Activated CD4-positive, alpha-beta memory T cell treated with anti-CD3 and anti-CD28 coated beads for 36 hours (primary cell): ENCODE data around the gene EEFSEC. TPM values are rescaled to one million over a fixed set of nuclear protein-coding genes. Genes with fewer than 3 reads are reported as not detected.

Experiments
- CTCF ChIA-PET: fragments of 350-600 bp; sonication (Branson Sonifier 250); formaldehyde crosslinking; loops from one replicate; lab custom pipeline; 2021; ENCODE audit warnings: antibody characterized with exemption, inconsistent platforms; lab: Charles Lee
- POLR2A ChIA-PET: fragments of 350-600 bp; sonication (Branson Sonifier 250); formaldehyde crosslinking; loops from one replicate; lab custom pipeline; 2021; ENCODE audit warnings: antibody characterized with exemption; lab: Charles Lee
- DNase-seq: peaks from one replicate; pipeline ENCODE4 v3.0.0-alpha.2; 2020
- H3K27ac Mint-ChIP-seq: one replicate; pipeline ENCODE4 v1.8.0; 2021; ENCODE audit warnings: mixed read lengths
- H3K27me3 Mint-ChIP-seq: one replicate; pipeline ENCODE4 v1.8.0; 2021; ENCODE audit warnings: mixed read lengths
- H3K36me3 Mint-ChIP-seq: one replicate; pipeline ENCODE4 v1.8.0; 2021; ENCODE audit warnings: mixed read lengths
- H3K4me1 Mint-ChIP-seq: one replicate; pipeline ENCODE4 v1.8.0; 2021; ENCODE audit warnings: low read depth, mixed read lengths
- H3K4me3 Mint-ChIP-seq: one replicate; pipeline ENCODE4 v1.8.0; 2021; ENCODE audit warnings: mild to moderate bottlenecking, mixed read lengths
- H3K9me3 Mint-ChIP-seq: one replicate; pipeline ENCODE4 v1.8.0; 2021; ENCODE audit warnings: mixed read lengths
- intact Hi-C: fragments of 100-400 bp; cut with micrococcal nuclease; formaldehyde crosslinking; loops from one replicate; pipeline ENCODE4 v1.15.1; 2023
- total RNA-seq, 2 experiments: library from RNA; stranded (reverse); gene quantifications; one replicate each; pipeline ENCODE4 v1.2.3, GENCODE V29; 2021

Gene EEFSEC
- total RNA-seq, 2 experiments from 2014 or later = 16.1 to 17.2 TPM

DNA sequence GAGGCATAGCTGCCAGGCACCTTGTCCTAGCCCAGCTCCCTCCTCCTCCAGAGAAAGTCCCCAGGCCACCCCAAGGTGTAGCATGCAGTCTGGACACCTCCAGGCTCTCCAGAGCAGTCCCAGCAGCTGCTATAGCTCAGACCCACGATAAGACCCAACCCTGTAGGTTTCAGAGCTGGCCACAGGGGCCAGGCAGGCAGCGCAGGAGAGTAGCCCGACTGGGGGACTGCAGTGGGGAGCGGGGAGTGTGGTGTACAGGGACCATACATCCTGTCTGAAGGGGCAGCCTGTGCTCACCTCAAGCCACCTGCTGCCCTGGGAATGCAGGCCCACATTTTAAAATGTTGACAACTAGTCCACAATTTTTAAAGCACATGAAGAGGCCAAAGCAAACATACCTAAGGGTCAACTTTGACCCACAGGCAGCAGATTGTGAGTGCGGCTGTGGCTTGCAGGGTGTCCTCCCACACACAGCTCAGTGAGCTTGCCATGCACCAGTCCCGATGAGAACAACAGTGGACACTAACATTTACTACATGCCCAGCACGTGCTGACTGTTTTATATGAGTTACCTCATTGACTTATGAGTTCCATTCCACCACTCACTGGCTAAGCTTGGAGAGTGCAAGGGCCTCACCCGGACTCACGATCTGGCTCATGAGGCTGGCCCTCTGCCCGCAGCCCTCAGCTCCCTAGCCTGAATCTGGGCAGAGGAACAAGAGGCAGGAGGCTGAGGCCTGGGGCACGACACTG, 232.0 kb downstream of the EEFSEC start:
- H3K4me3 Mint-ChIP-seq = no peak overlapping the region
- intact Hi-C loops = no loop called here
- H3K4me1 Mint-ChIP-seq = no peaks in the 10 kb centered on the region
- H3K9me3 Mint-ChIP-seq = no peaks in the 10 kb centered on the region
- ChIA-PET CTCF (no interaction called here), POLR2A (no interaction called here)
- H3K27me3 Mint-ChIP-seq = no peaks in the 10 kb centered on the region
- no peak overlapping the region for H3K27ac Mint-ChIP-seq
- DNase-seq = no peak
- H3K36me3 Mint-ChIP-seq = no peaks in the 10 kb centered on the region

DNA sequence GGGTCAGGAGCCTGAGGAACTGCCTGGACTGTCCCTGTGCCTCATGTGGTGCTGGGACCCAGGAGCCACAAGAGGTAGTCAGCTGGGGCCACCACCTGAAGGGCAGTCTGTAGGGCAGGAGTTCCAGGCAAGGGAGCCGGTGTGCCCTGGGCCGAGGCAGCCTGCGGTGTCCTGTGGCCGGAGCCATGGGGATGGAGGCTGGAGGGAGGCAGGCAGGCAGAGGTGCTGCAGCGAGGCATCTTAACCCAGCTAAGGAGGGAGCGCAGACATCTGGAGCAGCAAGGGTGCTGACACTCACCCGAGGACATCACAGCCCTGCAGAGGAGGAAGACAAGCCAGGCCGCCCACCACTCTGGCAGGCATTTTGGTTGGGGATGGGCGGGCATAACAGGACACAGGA, 235.7 kb downstream of the EEFSEC start:
- Mint-ChIP-seq H3K4me1 (no peaks in the 10 kb centered on the region), H3K27ac (no peak overlapping the region), H3K27me3 (no peaks in the 10 kb centered on the region), H3K4me3 (no peak overlapping the region), H3K36me3 (no peaks in the 10 kb centered on the region), H3K9me3 (no peaks in the 10 kb centered on the region)
- intact Hi-C loops = no loop called here
- no peak for DNase-seq
- CTCF ChIA-PET = no interaction called here
- POLR2A ChIA-PET = no interaction called here

DNA sequence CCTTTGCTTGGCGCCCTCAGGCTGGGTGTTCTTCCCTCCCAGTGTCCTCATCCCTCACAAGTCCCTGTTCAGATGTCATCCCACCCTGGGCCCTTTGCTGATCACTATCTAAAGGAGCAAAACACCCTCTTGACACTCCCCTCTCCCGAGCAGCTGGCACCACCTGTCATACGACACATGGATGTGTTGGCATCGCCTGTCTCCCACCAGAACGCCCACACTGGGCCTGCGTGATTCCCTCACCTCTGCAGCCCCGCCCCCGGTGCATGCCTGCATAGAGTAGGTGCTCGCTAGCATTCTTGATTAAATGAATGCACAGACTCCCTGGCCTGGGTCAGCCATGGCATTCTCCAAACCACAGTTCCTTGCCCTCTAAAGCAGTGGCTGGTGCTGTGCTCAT, 237.6 kb downstream of the EEFSEC start:
- intact Hi-C loops = no loop called here
- ChIA-PET CTCF (no interaction called here), POLR2A (no interaction called here)
- Mint-ChIP-seq H3K4me3 (no peak overlapping the region), H3K9me3 (no peaks in the 10 kb centered on the region), H3K36me3 (no peaks in the 10 kb centered on the region), H3K27ac (no peak overlapping the region), H3K27me3 (no peaks in the 10 kb centered on the region), H3K4me1 (no peaks in the 10 kb centered on the region)
- no peak for DNase-seq

DNA sequence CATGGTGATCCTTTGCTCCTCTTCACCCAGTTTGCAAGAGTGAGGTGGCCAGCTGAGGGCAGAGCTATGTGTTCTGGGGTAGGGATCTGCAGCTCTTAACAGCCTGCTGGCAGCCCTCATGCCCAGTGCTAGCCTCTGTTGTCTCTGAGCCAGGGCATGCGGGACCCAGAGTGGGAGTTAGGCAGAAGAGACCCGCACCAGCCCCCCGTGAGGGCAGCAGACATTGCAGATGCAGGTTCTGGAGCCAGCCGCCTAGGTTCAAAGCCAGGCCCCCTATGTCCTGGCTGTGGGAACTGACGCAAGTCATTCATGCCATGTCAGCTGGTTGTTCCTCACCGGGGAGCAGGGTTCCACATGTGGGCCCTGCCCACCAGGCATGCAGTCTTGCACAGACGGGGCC, 238.7 kb downstream of the EEFSEC start:
- H3K4me3 Mint-ChIP-seq = no peak overlapping the region
- no peaks in the 10 kb centered on the region for H3K4me1 Mint-ChIP-seq
- ChIA-PET POLR2A (no interaction called here), CTCF (no interaction called here)
- H3K27me3 Mint-ChIP-seq = no peaks in the 10 kb centered on the region
- no peaks in the 10 kb centered on the region for H3K36me3 Mint-ChIP-seq
- intact Hi-C loops = no loop called here
- no peak overlapping the region for H3K27ac Mint-ChIP-seq
- no peaks in the 10 kb centered on the region for H3K9me3 Mint-ChIP-seq
- DNase-seq = no peak

DNA sequence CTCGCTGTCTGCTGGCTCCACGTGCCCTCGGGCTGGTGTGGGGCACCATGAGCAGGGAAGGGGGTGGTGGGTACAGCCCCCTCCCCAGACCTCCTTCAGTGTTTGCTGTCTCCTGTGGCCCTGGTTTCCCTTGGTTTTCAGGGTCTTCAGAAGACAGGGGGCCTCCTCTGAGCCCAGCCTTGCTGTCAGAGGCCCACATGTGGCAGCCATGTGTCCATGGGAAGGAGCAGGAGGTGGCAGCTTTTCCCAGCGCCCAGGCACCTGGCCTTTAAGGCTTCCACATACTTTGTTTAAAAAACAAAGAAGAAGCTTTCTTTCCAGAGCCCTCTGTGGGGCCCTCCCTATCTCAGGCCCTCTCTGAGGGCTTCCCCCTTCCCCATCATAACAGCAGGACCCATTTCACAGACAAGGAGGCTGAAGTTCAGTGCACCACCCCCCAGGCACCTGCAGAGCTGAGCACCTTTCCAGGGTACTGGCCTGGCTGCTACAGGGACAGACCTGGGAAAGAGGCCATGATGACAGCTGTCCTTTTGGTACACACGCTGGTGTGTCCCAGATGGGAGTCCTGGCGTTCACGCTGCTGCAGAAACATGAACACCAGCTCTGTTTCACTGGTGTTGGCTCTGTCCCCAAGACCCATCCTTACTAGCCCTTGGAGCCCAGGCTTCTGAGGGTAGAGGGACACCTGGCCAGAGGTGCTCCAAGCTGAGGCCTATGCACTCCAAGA, 239.7 kb downstream of the EEFSEC start:
- ChIA-PET CTCF (no interaction called here), POLR2A (no interaction called here)
- H3K4me1 Mint-ChIP-seq = no peaks in the 10 kb centered on the region
- no peaks in the 10 kb centered on the region for H3K27me3 Mint-ChIP-seq
- no peaks in the 10 kb centered on the region for H3K9me3 Mint-ChIP-seq
- no peaks in the 10 kb centered on the region for H3K36me3 Mint-ChIP-seq
- intact Hi-C loops = no loop called here
- no peak for DNase-seq
- H3K27ac Mint-ChIP-seq = no peak overlapping the region
- H3K4me3 Mint-ChIP-seq = no peak overlapping the region

DNA sequence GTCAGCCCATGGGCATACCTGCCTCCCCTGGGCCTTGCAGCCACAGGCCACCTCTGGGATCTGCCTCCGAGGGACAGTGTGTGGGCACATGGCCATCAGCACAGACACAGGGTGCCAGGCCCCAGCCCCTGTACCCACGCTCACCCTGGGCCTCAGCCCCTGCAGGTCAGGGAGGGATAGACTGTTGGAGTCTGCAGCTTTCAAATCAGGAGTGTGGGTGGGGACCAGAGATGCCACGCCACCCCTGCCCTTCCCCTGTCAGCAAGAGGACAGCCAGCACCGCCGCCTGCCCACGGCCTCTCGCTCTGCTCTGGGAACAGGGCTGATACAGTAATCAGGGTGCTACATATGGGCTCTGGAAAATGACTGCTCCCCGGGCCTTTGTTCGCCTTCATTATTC, 240.8 kb downstream of the EEFSEC start:
- no peak overlapping the region for H3K4me3 Mint-ChIP-seq
- no peaks in the 10 kb centered on the region for H3K4me1 Mint-ChIP-seq
- H3K27me3 Mint-ChIP-seq = no peaks in the 10 kb centered on the region
- no peaks in the 10 kb centered on the region for H3K36me3 Mint-ChIP-seq
- no peak for DNase-seq
- intact Hi-C loops = no loop called here
- H3K9me3 Mint-ChIP-seq = no peaks in the 10 kb centered on the region
- ChIA-PET POLR2A (no interaction called here), CTCF (no interaction called here)
- H3K27ac Mint-ChIP-seq = no peak overlapping the region

DNA sequence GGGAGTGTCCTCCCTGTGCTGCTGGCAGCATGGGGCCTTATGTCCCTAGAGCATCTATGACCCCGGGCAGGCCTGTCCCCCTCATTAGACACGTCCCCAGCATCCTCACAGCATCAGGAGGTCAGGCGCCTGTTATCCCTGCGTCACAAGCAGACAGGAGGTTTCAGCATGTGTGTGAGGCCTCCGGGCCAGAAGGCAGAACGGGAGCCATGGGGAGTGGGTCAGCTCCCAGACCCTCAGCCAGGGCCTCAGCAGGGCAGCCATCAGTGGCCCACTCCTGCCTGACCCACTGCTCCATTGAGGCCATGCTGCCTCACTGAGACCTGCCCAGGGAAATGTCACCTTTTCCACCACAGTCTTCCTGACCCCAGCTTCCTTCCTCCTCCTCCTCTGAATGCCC, 241.8 kb downstream of the EEFSEC start:
- Mint-ChIP-seq H3K4me1 (no peaks in the 10 kb centered on the region), H3K4me3 (no peak overlapping the region), H3K36me3 (no peaks in the 10 kb centered on the region), H3K27me3 (no peaks in the 10 kb centered on the region), H3K27ac (no peak overlapping the region), H3K9me3 (no peaks in the 10 kb centered on the region)
- intact Hi-C loops = no loop called here
- CTCF ChIA-PET = no interaction called here
- no peak for DNase-seq
- POLR2A ChIA-PET = no interaction called here

DNA sequence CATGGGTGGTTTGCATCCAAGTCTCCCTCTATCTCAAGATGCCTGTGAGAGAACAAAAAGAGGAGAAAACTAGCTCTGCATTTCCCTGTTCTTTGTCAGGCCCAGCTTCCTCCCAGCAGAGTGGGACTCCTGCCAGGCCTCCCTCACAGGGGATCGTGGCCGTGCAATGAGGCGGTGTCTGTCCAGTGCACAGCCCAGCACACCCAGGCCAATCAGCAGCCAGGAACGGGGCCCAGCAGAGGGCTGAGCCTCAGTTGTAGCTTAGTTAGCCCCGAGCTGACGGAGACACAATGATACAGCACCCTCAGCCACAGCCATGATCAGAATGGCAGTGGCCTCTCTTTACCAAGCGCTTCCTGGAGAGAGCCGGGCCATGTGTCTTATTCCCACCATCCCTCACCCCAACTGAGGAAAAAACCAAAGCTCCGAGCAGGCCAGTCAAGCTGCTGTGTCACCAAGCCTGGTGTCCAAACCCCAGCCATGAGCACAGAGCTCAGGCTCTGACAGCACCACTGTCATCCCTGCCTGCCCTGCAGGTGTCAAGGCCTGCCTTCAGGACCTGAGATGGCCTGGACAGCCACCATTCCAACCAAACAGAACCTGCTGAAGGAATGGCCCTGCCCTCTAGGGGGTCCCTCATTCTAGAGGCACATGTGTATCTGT, 242.3 kb downstream of the EEFSEC start:
- Mint-ChIP-seq H3K27ac (no peak overlapping the region), H3K4me3 (no peak overlapping the region), H3K9me3 (no peaks in the 10 kb centered on the region), H3K27me3 (no peaks in the 10 kb centered on the region), H3K36me3 (no peaks in the 10 kb centered on the region), H3K4me1 (no peaks in the 10 kb centered on the region)
- DNase-seq = no peak
- intact Hi-C loops = no loop called here
- ChIA-PET CTCF (no interaction called here), POLR2A (no interaction called here)

DNA sequence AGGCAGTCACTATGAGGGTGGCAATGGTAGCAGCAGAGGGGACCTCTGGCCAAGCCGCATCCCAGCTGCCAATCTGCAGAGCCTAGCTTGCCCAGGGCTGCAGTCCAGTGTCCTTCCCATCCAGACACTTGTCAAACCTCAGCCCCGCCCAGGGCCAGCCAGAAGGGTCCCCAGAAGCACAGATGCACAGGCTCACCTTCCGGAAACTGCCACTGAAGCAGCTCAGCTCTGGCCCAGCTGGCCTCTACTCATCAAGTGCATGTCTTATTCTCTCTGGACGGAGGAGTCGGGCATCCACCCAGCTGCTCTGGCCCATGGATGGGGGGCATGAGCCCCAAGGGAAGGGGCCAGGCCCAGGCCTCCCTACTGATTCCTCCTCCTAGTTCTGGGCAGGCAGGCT, 244.2 kb downstream of the EEFSEC start:
- no peaks in the 10 kb centered on the region for H3K9me3 Mint-ChIP-seq
- no peaks in the 10 kb centered on the region for H3K36me3 Mint-ChIP-seq
- POLR2A ChIA-PET = no interaction called here
- no peak for DNase-seq
- H3K4me3 Mint-ChIP-seq = no peak overlapping the region
- no peaks in the 10 kb centered on the region for H3K4me1 Mint-ChIP-seq
- intact Hi-C loops = no loop called here
- CTCF ChIA-PET = no interaction called here
- no peaks in the 10 kb centered on the region for H3K27me3 Mint-ChIP-seq
- no peak overlapping the region for H3K27ac Mint-ChIP-seq

DNA sequence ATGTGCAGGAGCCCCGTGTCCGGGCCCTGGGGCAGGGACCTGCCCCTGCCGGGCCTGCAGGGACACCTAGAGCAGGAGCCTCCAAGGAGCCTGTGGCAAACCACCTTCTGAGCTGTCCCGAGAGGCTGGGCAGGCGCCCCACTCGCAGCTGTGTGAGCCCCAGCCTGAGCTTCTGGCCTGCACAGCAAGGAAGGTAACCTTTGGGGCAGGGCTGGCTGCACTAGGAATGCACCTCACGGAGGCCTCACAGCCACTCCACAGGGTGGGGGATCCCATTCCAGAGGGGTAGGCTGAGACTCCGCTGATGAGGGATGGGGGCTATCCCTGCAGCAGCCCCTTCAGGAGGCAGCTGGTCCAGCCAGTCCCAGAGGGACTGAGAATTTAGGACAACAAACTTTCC, 245.3 kb downstream of the EEFSEC start:
- Mint-ChIP-seq H3K27ac (no peak overlapping the region), H3K4me3 (no peak overlapping the region), H3K9me3 (no peaks in the 10 kb centered on the region), H3K36me3 (no peaks in the 10 kb centered on the region), H3K4me1 (no peaks in the 10 kb centered on the region), H3K27me3 (no peaks in the 10 kb centered on the region)
- ChIA-PET CTCF (no interaction called here), POLR2A (no interaction called here)
- no peak for DNase-seq
- intact Hi-C loops = no loop called here

DNA sequence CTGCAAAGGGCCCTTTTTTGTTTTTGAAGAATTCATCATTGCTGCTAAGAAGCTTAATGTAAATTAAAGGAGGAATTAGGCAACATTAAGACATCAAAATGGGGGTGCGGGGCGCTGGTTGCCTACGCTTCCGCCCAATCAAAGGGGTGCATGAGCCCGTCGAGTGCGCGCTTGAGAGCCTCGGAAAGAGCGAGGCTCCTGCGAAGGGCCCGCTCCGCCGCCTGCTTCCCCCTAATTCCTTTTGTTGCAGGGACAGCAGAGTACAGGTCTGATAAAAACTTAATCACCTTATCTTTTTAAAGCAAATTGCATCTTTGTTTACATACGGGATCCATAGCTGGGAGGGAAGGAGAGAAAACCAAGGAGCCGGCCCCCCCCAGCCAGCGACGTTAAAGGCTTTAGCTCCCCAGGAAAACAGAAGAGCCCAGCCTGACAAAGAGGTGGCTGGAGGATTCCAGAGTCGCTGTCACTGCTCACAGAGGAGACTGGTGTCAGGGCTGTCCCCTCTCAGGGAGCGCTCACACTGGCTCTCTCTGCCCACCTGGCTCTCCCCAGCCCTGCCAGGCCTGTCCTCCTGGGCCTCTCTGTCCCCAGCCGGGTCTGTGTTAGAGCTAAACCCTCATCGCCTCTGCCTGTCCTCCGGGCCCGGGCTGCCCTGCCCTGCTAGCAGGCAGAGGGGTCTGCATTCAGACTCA, 246.1 kb downstream of the EEFSEC start:
- intact Hi-C loops = no loop called here
- ChIA-PET CTCF (no interaction called here), POLR2A (no interaction called here)
- no peak overlapping the region for H3K27ac Mint-ChIP-seq
- H3K4me1 Mint-ChIP-seq = no peaks in the 10 kb centered on the region
- no peaks in the 10 kb centered on the region for H3K27me3 Mint-ChIP-seq
- H3K36me3 Mint-ChIP-seq = no peaks in the 10 kb centered on the region
- no peak for DNase-seq
- no peak overlapping the region for H3K4me3 Mint-ChIP-seq
- no peaks in the 10 kb centered on the region for H3K9me3 Mint-ChIP-seq

DNA sequence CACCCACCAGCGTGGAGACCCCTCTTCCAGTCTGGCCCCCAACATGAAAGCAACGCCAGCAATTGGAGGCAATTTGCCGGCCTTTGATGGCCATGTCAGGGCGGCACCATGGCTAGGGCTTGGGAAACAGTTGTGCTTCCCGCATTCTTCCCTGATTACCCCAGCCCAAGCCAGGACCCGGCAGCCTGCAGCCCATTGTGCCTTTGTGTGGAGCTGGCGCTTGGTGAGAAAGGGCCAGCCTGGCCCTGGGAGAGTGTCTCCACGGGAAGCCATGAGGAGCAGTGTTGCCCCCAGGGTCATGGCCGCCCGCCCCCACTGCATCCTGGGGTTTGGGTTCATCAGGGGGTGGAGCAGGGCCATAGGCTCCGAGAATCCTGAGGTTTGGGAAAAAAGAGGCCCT, 247.4 kb downstream of the EEFSEC start:
- Mint-ChIP-seq H3K4me1 (no peaks in the 10 kb centered on the region), H3K9me3 (no peaks in the 10 kb centered on the region), H3K27me3 (no peaks in the 10 kb centered on the region), H3K27ac (no peak overlapping the region), H3K4me3 (no peak overlapping the region), H3K36me3 (no peaks in the 10 kb centered on the region)
- DNase-seq = no peak
- intact Hi-C loops = no loop called here
- ChIA-PET POLR2A (no interaction called here), CTCF (no interaction called here)
